Activated CD8-positive, alpha-beta memory T cell treated with anti-CD3 and anti-CD28 coated beads for 4 hours (primary cell): ENCODE results near the gene PTX4.

Experiments used
- DNase-seq, 2 donors: peaks; one replicate each; pipeline ENCODE4 v3.0.0-alpha.2; 2020; ENCODE audit warnings: low read depth in 2 of 2

The PTX4 gene

DNA sequence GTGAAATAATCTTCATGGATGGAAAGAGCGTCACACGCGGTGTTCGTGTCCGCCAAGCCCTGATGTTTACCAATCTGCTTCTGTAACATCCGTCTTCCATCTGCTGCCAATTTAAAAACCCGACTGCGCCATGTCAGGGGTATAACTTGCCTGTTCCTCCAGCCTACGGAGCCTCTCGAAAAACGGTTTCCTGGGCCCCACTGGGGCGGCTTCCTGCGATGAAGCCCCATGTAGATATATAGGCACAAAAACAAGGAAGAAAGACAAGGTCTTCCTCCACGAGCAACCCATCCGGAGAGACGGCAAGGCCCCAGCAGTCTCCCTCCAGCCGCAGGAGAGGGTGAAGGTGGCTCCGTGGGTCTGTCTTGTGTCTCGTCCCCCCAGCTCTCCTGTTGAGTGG lies at the start of gene PTX4:
Gene PTX4 (minus strand): TSS at position 326 of the 400 bp plus-strand sequence. CDS start 35 bp downstream, at position 291.
- no peak for DNase-seq

DNA sequence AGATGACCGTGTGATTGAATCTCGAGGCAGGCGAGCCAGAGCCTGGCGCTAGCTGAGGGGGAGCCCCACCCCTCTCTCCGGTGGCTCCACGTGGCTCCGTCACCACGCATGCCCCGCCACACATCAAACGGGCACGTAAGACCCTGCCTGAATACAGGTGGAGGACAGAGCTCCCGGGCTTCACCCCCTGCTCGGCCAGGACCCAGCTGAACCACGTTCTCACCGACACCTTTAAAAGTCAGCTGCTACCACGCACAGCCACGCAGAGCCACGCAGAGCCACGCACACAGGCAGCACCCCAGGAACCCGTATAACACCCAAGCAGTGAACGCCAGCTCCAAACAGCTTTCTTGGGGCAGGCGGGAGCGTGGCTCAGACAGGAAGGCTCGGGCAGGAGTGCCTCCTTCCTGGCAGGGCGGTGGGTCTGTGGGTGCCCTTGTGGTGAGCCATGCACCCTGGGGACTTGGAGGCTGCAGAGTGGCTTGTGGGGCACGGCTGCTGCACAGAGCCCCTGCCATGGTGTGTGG lies 49.1 kb upstream of the PTX4 start:
- no peak for DNase-seq

DNA sequence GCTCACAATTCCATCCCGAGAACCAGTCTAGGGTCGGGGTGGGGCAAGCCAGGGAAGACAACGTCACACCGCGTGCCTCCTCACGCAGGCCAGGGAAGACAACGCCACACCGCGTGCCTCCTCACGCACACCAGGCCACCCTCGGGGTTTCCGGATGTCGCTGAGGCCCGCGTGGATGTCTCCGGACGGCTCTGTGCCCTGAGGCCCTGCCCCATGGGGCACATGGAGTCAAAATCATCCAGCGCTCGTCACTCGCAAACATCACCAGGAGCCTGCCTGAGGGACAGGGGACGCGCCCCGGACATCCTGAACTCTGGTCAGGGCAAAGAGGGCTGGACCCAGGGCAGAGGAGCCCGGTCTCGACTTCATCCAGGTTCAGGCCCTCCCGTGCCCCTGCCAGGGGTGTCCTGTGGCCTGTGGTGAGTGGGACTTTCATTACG lies 48.4 kb upstream of the PTX4 start:
- DNase-seq, result no peak

DNA sequence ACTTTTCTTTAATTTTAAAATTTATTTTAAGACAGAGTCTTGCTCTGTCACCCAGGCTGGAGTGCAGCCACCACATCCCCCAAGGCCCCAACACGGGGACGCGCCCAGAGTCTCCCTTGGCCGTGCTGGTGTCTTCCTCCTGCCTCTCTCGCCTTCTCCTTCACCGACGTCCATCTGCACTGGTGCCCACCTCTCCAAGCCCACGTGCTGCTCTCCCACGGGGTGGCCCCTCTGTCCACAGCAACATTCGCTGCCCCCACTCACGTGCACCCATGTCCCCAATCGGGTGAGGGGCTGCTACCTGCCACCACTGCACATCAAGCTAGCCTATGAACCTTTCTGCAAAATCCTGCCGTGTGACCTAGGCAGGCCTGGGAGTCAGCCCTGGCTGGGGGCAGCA lies 47.9 kb upstream of the PTX4 start:
- DNase-seq, result no peak

DNA sequence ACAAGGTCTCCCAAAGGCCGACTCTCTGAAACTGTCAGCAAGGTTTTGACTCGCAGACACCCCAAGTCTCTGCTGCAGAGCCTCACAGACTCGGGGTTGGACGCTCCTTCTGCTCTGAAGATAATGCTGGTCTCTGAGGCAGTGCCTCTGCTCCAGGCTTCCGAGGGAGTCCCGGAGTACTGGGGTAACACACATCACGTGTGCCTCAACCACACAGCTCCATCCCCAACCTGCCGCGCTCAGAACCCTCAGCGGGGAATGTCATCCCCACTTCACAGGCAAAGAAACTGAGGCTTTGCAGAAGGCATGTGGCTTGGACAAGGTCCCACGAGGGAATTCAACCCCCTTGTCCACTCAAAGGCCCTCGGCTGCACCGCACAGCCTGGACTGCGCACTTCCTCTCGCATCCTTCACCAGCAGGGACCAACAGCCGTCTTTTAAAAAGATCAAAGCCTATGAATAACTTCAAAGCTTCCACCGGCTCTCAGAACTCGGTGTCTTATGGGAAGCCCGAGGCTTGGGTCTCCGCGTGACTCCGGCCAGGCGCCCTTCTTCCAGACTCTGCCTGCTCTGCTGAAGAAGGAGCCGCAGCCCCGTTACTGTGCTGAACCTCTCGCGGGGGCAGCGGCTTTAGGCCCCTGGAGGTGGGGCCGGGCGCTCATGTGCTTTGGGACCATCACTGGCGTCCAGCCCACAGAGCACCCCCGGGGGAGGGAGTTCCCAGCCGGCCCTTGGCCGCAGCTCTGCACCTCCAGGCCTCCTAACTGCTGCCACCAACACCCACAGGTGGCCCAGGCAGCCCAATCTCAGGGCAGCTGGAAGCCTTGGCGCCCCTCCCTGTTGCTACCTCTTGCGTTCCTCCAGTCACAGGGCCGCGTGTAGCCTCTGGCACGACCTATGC lies 46.9 kb upstream of the PTX4 start:
- no peak for DNase-seq

DNA sequence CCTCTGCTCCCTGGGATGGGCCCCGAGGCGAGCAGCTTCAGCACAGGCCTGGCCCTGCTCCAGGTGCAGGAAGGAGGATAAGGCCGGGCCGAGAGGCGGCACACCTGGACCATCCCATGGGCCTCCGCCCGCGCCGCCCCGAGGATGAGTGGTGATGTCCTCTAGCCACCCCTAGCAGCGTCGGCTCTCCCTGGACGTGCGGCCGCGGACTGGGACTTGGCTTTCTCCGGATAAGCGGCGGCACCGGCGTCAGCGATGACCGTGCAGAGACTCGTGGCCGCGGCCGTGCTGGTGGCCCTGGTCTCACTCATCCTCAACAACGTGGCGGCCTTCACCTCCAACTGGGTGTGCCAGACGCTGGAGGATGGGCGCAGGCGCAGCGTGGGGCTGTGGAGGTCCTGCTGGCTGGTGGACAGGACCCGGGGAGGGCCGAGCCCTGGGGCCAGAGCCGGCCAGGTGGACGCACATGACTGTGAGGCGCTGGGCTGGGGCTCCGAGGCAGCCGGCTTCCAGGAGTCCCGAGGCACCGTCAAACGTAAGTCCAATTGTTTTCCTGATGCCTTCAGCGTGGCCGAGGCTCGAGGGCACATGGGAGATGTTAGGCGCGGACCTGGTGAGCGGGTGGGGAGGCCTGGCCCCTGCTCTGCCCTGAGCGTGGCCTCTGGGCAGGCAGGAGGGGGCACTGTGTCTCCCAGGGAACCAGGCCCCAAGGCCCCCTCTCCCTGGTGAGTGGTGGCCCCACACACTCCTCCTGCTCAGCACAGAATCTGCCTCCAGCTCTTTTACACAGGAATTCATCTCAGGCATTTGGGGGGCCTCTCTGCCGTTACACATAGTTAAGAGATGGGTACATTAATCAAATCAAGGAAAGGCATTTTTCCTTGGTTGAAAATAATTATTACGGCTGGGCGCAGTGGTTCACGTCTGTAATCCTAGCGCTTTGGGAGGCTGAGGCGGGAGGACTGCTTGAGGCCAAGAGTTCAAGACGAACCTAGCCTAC lies 45.6 kb upstream of the PTX4 start:
- no peak for DNase-seq

DNA sequence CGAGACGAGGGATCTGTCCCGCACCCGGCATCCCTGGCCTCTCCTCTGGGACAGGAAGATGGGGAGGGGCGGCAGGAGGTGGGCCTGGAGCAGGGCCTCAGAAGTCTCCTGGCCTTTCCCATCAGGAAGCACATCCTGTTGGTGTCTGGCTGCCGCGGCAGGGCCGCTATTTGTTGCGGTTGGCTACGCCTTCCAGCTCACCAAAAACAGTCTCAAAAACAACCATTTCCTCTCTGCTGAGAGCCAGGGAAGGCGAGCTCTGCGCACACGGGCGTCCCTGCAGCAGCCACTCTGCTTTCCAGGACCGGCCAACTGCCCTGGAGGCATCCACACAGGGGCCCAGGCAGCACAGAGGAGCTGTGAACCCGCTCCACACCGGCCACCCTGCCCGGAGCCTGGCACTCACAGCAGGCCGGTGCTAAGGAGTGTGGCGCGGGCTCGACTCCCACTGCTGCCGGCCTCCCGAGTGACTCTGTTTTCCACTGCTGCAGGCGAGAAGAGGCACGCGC lies 44.8 kb upstream of the PTX4 start, which contains the start of gene TMEM204:
Gene TMEM204 (plus strand): TSS at position 224 of the 509 bp plus-strand sequence. CDS start 610 bp downstream, outside the sequence.
- no peak for DNase-seq

GRCh38 chr16:1532771-1533170 lies 44.0 kb upstream of the PTX4 start:
- DNase-seq, result no peak

GRCh38 chr16:1532081-1532760 lies 43.5 kb upstream of the PTX4 start:
- no peak for DNase-seq

- no peak for DNase-seq
Measured at GRCh38 chr16:1531638-1531910, 42.8 kb upstream of the PTX4 start.

DNA sequence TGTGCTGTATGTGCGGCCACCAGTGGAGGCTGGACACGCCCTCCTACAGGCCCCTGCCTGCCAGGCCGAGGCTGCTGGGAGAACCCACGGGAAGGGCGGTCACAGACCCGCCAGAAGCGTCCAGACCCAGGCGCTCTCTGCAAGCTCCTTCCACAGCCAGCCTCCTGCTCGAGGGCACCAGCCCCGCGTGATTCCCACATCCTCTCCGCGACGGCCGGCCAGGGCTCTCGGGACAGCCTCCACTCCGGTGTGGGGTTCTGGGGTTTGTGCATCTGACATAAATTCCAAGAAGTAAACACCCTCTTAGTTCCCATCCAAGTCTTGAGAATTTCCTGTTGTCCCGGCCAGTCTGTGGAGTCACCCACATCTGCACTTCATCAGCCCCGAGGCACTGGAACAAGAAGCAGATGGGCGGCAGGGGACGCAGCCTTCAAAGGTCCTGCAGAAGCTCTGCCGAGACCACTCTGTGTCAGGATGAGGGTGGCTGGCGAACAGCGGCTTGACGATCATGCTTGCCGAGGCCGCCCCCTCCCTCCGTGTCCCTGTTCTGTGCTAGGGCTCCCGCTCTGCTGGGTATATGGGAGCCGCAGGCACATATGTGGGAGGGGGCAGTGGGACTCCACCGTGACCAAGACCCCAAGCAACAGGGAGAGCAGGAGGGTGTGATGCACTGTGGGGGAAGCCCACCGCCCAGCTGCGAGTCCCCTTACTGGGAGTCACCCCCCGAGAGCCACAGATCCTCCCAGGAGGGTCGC lies 42.3 kb upstream of the PTX4 start:
- no peak for DNase-seq

DNA sequence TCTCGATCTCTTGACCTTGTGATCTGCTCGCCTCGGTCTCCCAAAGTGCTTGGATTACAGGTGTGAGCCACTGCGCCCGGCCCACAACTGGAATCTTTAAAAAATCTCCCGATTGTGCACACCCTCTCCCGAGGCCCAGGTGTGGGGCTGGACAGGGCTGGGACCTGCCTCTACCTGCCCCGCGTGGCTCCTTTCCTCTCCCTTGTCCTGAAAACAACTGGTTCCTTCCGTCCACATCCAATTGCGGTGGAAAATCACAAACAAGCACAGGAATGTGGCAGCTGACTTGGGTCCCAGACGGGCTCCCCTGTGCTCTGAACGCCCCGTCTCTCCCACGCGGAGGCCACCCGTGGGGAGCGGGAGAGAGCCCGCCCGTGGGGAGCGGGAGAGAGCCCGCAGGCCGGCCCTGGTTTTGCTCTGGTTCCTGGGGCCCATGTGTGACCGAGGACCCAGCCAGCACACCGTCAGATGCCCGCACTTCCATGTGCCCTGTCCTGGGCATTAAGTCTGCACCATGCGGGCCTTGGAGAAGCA lies 41.7 kb upstream of the PTX4 start:
- no peak for DNase-seq

DNA sequence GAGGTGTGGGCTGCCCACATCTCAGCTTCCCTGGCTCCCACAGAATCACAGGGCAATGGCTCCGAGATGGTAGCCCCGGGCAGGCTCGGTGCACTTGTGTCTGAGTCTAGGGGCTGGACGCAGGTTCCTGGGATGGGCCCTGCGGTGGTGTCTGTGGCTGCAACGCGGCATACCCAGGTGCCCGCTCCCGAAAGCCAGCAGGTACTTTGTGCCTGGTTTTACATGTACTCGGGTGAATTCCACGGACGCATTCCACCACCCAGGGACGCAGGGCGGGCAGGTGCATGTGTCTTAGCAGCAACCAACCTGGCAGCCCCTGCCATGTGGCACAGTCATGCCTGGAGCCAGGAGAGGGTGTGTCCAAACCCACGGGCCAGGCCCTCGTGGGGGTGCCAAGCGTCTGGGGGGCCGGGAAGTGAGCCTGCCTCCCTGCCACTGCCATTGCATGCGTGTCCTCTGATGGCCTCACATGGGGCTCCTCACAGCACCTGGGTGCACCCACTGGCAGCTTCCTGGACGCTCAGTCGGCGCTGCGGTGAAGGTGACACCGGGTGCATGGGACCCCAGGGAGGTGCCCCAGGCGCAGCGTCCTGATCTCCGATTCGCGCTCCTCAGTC lies 40.3 kb upstream of the PTX4 start:
- DNase-seq, result no peak

GRCh38 chr16:1527836-1528811 lies 39.4 kb upstream of the PTX4 start:
- DNase-seq, result no peak

GRCh38 chr16:1526608-1527555 lies 38.1 kb upstream of the PTX4 start:
- no peak for DNase-seq

DNA sequence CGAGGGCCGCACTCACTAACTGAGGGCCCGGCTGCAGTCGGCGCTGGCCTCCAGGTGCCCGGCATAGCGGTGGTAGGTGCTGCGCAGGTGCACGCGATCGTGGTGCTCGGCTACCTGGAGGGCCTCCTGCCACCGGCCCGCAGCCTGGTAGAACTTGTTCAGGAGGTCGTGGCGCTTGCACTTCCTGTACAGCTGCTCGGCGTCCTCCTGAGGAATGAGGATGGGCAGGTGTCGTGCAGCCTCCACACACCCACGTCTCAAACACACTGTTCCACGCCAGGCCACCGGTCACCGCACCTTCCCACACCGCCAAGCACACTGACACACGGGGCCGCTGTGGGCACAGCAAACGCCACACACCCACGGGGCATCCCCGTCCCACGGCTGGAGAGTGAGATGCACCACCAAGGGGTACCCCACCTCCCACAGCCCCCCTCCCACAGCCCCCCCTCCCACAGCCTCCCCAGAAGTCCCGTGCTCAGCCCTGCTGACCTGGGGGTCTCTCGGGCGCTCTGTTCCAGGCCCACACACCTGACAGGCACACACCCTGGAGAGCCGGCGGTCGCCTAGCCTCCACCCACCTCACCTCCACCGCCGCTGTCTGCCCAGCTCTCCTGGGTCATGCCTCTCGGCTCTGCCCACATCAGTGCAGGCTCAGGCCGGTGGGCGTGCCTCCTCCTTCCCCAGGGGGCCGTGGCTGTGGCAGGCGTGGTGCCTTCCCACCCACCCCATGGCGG lies 37.3 kb upstream of the PTX4 start:
- no peak for DNase-seq

- no peak for DNase-seq
Measured at GRCh38 chr16:1524366-1524765, 35.6 kb upstream of the PTX4 start.
